Osteocyte (in vitro differentiated cells): ENCODE measurements around the gene ZNF217. TPM values are rescaled to one million over a fixed set of nuclear protein-coding genes. Genes with fewer than 3 reads are reported as not detected.
A peak's percentile ranks its signal among the peaks of the same experiment; 100 is the strongest.
"Not testable (repeated sequence)": the region's sequence is repeated elsewhere in the genome, so short reads cannot be mapped to it uniquely, and the experiment has no call there.

ENCODE experiments used
- DNase-seq: peaks from one replicate; pipeline ENCODE4 v3.0.0; 2021; ENCODE audit warnings: mixed read lengths; ENCODE audit not compliant: unreplicated experiment; ENCODE audit errors: extremely low spot score
- H3K27ac Mint-ChIP-seq: one replicate; pipeline ENCODE4 v1.8.0; 2021; ENCODE audit warnings: mild to moderate bottlenecking, mixed read lengths; ENCODE audit not compliant: unreplicated experiment
- H3K27me3 Mint-ChIP-seq: one replicate; pipeline ENCODE4 v1.8.0; 2021; ENCODE audit warnings: mixed read lengths; ENCODE audit not compliant: unreplicated experiment
- H3K36me3 Mint-ChIP-seq: one replicate; pipeline ENCODE4 v1.8.0; 2021; ENCODE audit warnings: mixed read lengths; ENCODE audit not compliant: unreplicated experiment
- H3K4me1 Mint-ChIP-seq: one replicate; pipeline ENCODE4 v1.8.0; 2021; ENCODE audit warnings: mixed read lengths; ENCODE audit not compliant: unreplicated experiment
- H3K4me3 Mint-ChIP-seq: one replicate; pipeline ENCODE4 v1.8.0; 2021; ENCODE audit warnings: mild to moderate bottlenecking, moderate library complexity, mixed read lengths; ENCODE audit not compliant: unreplicated experiment
- H3K9me3 Mint-ChIP-seq: one replicate; pipeline ENCODE4 v1.8.0; 2021; ENCODE audit warnings: mixed read lengths; ENCODE audit not compliant: unreplicated experiment
- total RNA-seq: library from RNA; stranded (reverse); gene quantifications from 2 replicates; pipeline ENCODE4 v1.2.1, GENCODE V29; 2021
- TF ChIP-seq, protein P1 (sequence below): fragments of 200-600 bp; sonication (generic); IDR thresholded peaks from 2 replicates; pipeline ENCODE4 v1.5.0; 2021; ENCODE audit warnings: antibody characterized with exemption, mild to moderate bottlenecking, moderate library complexity

Gene ZNF217
- total RNA-seq, 1 donor from 2014 or later = 44.3 TPM

DNA sequence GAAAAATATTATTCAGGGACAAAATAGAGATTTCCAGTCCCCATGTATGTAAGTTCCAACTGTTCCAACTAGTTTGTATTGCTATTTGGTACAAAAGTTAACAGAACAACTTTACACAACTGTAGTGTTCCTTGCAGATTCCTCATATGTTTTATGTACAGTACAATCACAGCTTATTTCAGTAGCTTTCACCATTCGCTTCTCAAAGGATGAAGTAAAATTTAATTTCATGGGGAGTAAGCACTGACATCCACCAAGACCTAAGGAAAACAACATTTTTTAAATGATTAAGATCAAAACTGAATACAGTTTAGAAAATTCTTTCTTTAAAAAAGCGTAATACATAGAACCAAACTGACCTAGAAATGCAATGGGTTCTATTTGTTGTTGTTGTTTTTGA is 24.6 kb downstream of the ZNF217 start:
- no peak overlapping the region for H3K27ac Mint-ChIP-seq
- H3K4me3 Mint-ChIP-seq = no peak overlapping the region
- no peak for DNase-seq
- no peaks in the 10 kb centered on the region for H3K4me1 Mint-ChIP-seq
- H3K36me3 Mint-ChIP-seq = peaks cover 48% of the 10 kb centered on the region
- H3K9me3 Mint-ChIP-seq = no peaks in the 10 kb centered on the region
- TF ChIP-seq, protein P1, sequence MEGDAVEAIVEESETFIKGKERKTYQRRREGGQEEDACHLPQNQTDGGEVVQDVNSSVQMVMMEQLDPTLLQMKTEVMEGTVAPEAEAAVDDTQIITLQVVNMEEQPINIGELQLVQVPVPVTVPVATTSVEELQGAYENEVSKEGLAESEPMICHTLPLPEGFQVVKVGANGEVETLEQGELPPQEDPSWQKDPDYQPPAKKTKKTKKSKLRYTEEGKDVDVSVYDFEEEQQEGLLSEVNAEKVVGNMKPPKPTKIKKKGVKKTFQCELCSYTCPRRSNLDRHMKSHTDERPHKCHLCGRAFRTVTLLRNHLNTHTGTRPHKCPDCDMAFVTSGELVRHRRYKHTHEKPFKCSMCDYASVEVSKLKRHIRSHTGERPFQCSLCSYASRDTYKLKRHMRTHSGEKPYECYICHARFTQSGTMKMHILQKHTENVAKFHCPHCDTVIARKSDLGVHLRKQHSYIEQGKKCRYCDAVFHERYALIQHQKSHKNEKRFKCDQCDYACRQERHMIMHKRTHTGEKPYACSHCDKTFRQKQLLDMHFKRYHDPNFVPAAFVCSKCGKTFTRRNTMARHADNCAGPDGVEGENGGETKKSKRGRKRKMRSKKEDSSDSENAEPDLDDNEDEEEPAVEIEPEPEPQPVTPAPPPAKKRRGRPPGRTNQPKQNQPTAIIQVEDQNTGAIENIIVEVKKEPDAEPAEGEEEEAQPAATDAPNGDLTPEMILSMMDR = no peak
- no peaks in the 10 kb centered on the region for H3K27me3 Mint-ChIP-seq

- peak; percentile 36 for DNase-seq
- Mint-ChIP-seq H3K36me3 (peaks cover 46% of the 10 kb centered on the region), H3K4me1 (no peaks in the 10 kb centered on the region), H3K27ac (no peak overlapping the region), H3K9me3 (no peaks in the 10 kb centered on the region), H3K4me3 (no peak overlapping the region), H3K27me3 (no peaks in the 10 kb centered on the region)
- TF ChIP-seq, protein P1 = no peak
Measured at GRCh38 chr20:53568351-53568750, 25.3 kb downstream of the ZNF217 start.

DNA sequence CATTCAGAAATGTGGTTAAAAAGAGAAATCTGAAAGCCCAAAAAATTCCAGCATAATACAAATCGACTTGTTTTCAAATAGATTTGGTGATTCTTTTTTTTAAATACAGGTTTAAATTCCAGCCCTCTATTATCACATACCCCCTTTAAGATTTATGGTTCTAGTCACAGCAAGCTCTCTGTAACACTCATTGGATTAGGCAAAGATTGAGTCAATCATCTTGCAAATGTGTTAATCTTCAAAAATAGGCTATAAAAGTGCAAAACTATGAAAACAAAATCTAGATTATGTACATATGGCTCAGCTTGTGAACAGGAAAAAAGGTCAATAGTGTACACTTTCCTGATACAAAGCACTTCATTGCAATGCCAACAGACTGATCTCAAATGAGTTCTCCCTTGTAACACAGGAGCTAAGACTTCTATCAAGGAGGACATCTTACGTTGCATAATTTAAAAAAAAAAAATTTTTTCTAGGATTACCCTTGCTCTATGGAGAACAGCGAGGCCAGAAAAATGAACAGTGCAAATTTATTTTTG is 26.2 kb downstream of the ZNF217 start:
- Mint-ChIP-seq H3K9me3 (no peaks in the 10 kb centered on the region), H3K27ac (no peak overlapping the region), H3K4me3 (no peak overlapping the region), H3K27me3 (no peaks in the 10 kb centered on the region), H3K4me1 (no peaks in the 10 kb centered on the region), H3K36me3 (peaks cover 46% of the 10 kb centered on the region)
- TF ChIP-seq, protein P1 = no peak
- DNase-seq = no peak

GRCh38 chr20:53566623-53567022 is 27.0 kb downstream of the ZNF217 start:
- not testable (repeated sequence) for H3K4me3 Mint-ChIP-seq, H3K4me1 Mint-ChIP-seq, H3K9me3 Mint-ChIP-seq, H3K27ac Mint-ChIP-seq, H3K27me3 Mint-ChIP-seq
- H3K36me3 Mint-ChIP-seq = peaks cover 39% of the 10 kb centered on the region
- DNase-seq = peak; percentile 48

GRCh38 chr20:53565254-53565653 is 28.4 kb downstream of the ZNF217 start:
- Mint-ChIP-seq H3K27ac (peak overlapping the region; percentile 23), H3K4me1 (peaks cover 3% of the 10 kb centered on the region)

DNA sequence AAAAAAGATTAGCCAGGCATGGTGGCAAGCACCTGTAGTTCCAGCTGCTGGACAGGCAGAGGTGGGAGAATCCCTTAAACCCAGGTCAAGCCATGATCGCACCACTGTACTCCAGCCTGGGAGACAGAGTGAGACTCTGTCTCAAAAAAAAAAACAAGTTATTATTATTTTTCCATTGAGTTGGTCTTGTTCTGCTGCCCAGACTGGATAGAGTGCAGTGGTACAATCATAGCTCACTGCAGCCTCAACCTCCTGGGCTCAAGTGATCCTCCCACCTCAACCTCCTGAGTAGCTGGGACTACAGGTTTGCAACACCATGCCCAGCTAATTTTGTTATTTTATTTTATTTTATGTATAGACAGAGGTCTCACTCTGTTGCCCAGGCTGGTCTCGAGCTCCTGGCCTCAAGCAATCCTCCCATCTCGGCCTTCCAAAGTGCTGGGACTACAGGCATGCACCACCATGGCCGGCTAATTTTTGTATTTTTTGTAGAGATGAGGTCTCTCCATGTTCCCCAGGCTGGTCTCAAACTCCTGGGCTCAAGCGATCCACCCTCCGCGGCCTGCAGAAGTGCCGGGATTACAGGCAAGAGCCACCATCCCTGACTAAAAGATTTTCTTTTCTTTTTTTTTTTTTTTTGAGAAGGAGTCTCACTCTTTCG is 31.4 kb downstream of the ZNF217 start:
- not testable (repeated sequence) for H3K4me3 Mint-ChIP-seq, H3K27ac Mint-ChIP-seq, DNase-seq, H3K27me3 Mint-ChIP-seq, H3K9me3 Mint-ChIP-seq, H3K4me1 Mint-ChIP-seq
- peaks cover 10% of the 10 kb centered on the region for H3K36me3 Mint-ChIP-seq

More at GRCh38 chr20:53565254-53565653, 28.4 kb downstream of the ZNF217 start:
- H3K4me3 Mint-ChIP-seq = no peak overlapping the region
- no peaks in the 10 kb centered on the region for H3K27me3 Mint-ChIP-seq
- DNase-seq = peak; percentile 73
- TF ChIP-seq, protein P1 = no peak
- H3K9me3 Mint-ChIP-seq = no peaks in the 10 kb centered on the region
- peaks cover 28% of the 10 kb centered on the region for H3K36me3 Mint-ChIP-seq
